Thymus (tissue), 11 donors: Measurements from ENCODE around the gene MEGF8. TPM values are rescaled to one million over a fixed set of nuclear protein-coding genes. Genes with fewer than 3 reads are reported as not detected.

Experiments
- DNase-seq, 9 donors: peaks; one replicate each; pipeline ENCODE4 v3.0.0-alpha.2; 2013; ENCODE audit warnings: low spot score in 9 of 9, low read depth in 6 of 9, missing footprints in 1 of 9
- H3K27ac ChIP-seq, 2 donors: one replicate each; pipeline ENCODE4 v1.5.1; 2013; ENCODE audit warnings: control low read depth in 1 of 2, low read depth in 1 of 2, low read length in 1 of 2, mild to moderate bottlenecking in 1 of 2, moderate library complexity in 1 of 2
- H3K27me3 ChIP-seq, 2 donors: one replicate each; pipeline ENCODE4 v1.5.1; 2013; ENCODE audit warnings: low read length in 1 of 2; ENCODE audit not compliant: control insufficient read depth in 2 of 2, insufficient read depth in 1 of 2
- H3K36me3 ChIP-seq, 2 donors: one replicate each; pipeline ENCODE4 v1.5.1; 2013; ENCODE audit warnings: low read length in 1 of 2, mild to moderate bottlenecking in 1 of 2, moderate library complexity in 1 of 2; ENCODE audit not compliant: control insufficient read depth in 2 of 2, insufficient read depth in 2 of 2
- H3K4me1 ChIP-seq, 2 donors: one replicate each; pipeline ENCODE4 v1.5.1; 2013; ENCODE audit warnings: low read length in 2 of 2; ENCODE audit not compliant: control insufficient read depth in 2 of 2, insufficient read depth in 2 of 2
- H3K4me3 ChIP-seq, 2 donors: one replicate each; pipeline ENCODE4 v1.5.1; 2013; ENCODE audit warnings: low read length in 2 of 2, control low read depth in 1 of 2, mild to moderate bottlenecking in 1 of 2
- H3K9me3 ChIP-seq, 2 donors: one replicate each; pipeline ENCODE4 v1.5.1; 2013; ENCODE audit warnings: low read length in 1 of 2, mild to moderate bottlenecking in 1 of 2; ENCODE audit not compliant: control insufficient read depth in 2 of 2, insufficient read depth in 1 of 2
- WGBS: extraction: QIAGEN DNeasy Blood & Tissue Kit; methylation state at CpG from one replicate; pipeline ENCODE4 v1.1.7; 2013; 5-methylcytosine and 5-hydroxymethylcytosine counted together
- polyA plus RNA-seq: library from polyadenylated mRNA; stranded (reverse); fragments of 200-250 nt; gene quantifications from one replicate; pipeline ENCODE4 v1.2.3, GENCODE V29; 2013
- total RNA-seq: library from RNA; stranded (reverse); fragments of 120-200 nt; gene quantifications from one replicate; pipeline ENCODE4 v1.2.4, GENCODE V29; 2013
- donor health status: healthy.

MEGF8 gene
- total and polyA plus RNA-seq, 2 donors, result 2.7 to 5.5 TPM

- Histone ChIP-seq H3K9me3 (no peaks in the 10 kb centered on the region), H3K4me3 (no peak overlapping the region), H3K36me3 (peaks cover 0 to 16% of the 10 kb centered on the region in 2 donors), H3K27me3 (no peaks in the 10 kb centered on the region), H3K27ac (no peak overlapping the region), H3K4me1 (no peaks in the 10 kb centered on the region)
- no peak for DNase-seq
- WGBS, result 96% methylated on average over 31 of the region's 31 CpGs
These were observed 27.1 kb downstream of the MEGF8 start for GRCh38 chr19:42352301-42353259.

DNA sequence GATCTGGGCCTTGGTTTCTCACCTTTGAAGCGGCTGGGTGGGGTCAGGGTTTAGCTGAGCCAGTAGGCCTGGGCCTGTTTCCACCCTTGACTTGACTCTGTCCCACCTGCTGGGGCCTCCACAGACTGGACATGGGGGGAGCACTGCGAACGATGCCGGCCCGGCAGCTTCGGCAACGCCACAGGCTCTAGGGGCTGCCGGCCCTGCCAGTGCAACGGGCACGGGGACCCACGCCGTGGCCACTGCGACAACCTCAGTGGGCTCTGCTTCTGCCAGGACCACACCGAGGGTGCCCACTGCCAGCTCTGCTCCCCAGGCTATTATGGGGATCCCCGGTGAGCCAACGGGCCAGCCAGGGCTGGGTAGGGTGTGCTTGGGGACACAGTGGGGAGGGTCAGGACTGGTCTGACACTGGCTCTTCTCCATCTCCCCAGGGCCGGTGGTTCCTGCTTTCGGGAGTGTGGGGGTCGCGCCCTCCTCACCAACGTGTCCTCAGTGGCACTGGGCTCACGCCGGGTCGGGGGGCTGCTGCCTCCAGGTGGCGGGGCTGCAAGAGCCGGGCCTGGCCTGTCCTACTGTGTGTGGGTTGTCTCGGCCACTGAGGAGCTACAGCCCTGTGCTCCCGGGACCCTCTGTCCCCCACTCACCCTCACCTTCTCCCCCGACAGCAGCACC lies 28.0 kb downstream of the MEGF8 start:
- Histone ChIP-seq H3K4me1 (no peaks in the 10 kb centered on the region), H3K27me3 (no peaks in the 10 kb centered on the region), H3K9me3 (no peaks in the 10 kb centered on the region), H3K4me3 (no peak overlapping the region), H3K27ac (no peak overlapping the region), H3K36me3 (peaks cover 0 to 16% of the 10 kb centered on the region in 2 donors)
- no peak for DNase-seq
- 98% methylated on average over 29 of the region's 29 CpGs for WGBS

DNA sequence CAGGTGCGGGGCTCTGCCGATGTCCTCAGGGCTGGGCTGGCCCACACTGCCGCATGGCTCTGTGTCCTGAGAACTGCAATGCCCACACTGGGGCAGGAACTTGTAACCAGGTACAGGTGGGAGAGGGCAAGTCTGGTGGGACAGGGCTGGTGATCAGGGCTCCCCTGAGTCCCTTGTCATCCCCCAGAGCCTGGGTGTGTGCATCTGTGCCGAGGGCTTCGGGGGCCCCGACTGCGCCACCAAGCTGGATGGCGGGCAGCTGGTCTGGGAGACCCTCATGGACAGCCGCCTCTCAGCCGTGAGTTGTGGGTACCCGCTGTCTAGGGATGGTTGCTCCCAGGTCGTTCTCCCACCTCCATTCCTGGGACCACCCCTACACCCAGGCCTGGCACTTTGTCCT lies 30.5 kb downstream of the MEGF8 start:
- no peak overlapping the region for H3K27ac ChIP-seq
- peaks cover 0 to 16% of the 10 kb centered on the region in 2 donors for H3K36me3 ChIP-seq
- H3K4me1 ChIP-seq, result no peaks in the 10 kb centered on the region
- DNase-seq, result no peak
- H3K4me3 ChIP-seq, result no peak overlapping the region
- no peaks in the 10 kb centered on the region for H3K27me3 ChIP-seq
- H3K9me3 ChIP-seq, result no peaks in the 10 kb centered on the region
- WGBS, result 98% methylated on average over 12 of the region's 12 CpGs

DNA sequence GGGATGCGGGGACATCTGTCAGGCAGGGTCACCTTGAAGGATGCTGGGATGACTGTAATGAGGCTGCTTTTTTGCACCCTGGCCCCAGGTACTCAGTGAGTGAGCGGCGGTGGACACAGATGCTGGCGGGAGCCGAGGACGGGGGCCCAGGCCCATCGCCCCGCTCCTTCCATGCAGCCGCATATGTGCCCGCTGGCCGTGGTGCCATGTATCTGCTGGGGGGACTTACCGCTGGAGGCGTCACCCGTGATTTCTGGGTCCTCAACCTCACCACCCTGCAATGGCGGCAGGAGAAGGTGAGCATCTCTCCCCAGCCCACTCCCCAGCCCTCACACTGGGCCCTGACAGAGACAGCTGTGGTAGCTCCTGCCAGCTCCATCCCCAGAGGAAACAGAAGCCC lies 31.3 kb downstream of the MEGF8 start:
- Histone ChIP-seq H3K9me3 (no peaks in the 10 kb centered on the region), H3K4me3 (no peak overlapping the region), H3K36me3 (peaks cover 0 to 12% of the 10 kb centered on the region in 2 donors), H3K27me3 (no peaks in the 10 kb centered on the region), H3K27ac (no peak overlapping the region), H3K4me1 (no peaks in the 10 kb centered on the region)
- 98% methylated on average over 15 of the region's 15 CpGs for WGBS
- no peak for DNase-seq

- Histone ChIP-seq H3K27ac (no peak overlapping the region), H3K4me3 (no peak overlapping the region), H3K27me3 (no peaks in the 10 kb centered on the region), H3K4me1 (no peaks in the 10 kb centered on the region), H3K36me3 (peaks cover 0 to 9% of the 10 kb centered on the region in 2 donors), H3K9me3 (no peaks in the 10 kb centered on the region)
- WGBS, result 96% methylated on average over 12 of the region's 12 CpGs
- no peak for DNase-seq
These were observed 31.9 kb downstream of the MEGF8 start for GRCh38 chr19:42357290-42357689.

GRCh38 chr19:42360787-42361544 lies 35.5 kb downstream of the MEGF8 start:
- Histone ChIP-seq H3K36me3 (peaks cover 0 to 13% of the 10 kb centered on the region in 2 donors), H3K27ac (no peak overlapping the region), H3K4me1 (no peaks in the 10 kb centered on the region), H3K27me3 (no peaks in the 10 kb centered on the region), H3K4me3 (no peak overlapping the region), H3K9me3 (peaks cover 0 to 9% of the 10 kb centered on the region in 2 donors)
- WGBS, result 98% methylated on average over 16 of the region's 16 CpGs
- DNase-seq, result no peak

GRCh38 chr19:42361545-42361910 lies 36.1 kb downstream of the MEGF8 start:
- Histone ChIP-seq H3K27ac (no peak overlapping the region), H3K36me3 (peaks cover 0 to 13% of the 10 kb centered on the region in 2 donors), H3K9me3 (peaks cover 0 to 9% of the 10 kb centered on the region in 2 donors), H3K27me3 (no peaks in the 10 kb centered on the region), H3K4me3 (no peak overlapping the region), H3K4me1 (no peaks in the 10 kb centered on the region)
- WGBS, result 96% methylated on average over 7 of the region's 7 CpGs
- no peak for DNase-seq

DNA sequence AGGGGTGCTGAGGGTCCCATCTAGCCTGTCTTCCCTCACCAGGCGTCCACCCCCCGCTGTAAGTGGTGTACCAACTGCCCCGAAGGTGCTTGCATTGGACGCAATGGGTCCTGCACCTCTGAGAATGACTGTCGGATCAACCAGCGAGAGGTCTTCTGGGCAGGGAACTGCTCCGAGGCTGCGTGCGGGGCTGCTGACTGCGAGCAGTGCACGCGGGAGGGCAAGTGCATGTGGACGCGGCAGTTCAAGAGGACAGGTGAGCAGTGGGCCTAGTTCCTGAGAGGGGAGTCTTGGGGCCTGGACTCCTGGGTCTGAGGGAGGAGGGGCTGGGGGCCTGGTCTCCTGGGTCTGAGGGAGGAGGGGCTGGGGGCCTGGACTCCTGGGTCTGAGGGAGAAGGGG lies 36.9 kb downstream of the MEGF8 start:
- Histone ChIP-seq H3K27ac (no peak overlapping the region), H3K9me3 (peaks cover 0 to 9% of the 10 kb centered on the region in 2 donors), H3K27me3 (no peaks in the 10 kb centered on the region), H3K36me3 (peaks cover 0 to 10% of the 10 kb centered on the region in 2 donors), H3K4me1 (no peaks in the 10 kb centered on the region), H3K4me3 (no peak overlapping the region)
- WGBS, result 98% methylated on average over 14 of the region's 14 CpGs
- no peak for DNase-seq
